ENCODE data around the gene NET1.

DNA sequence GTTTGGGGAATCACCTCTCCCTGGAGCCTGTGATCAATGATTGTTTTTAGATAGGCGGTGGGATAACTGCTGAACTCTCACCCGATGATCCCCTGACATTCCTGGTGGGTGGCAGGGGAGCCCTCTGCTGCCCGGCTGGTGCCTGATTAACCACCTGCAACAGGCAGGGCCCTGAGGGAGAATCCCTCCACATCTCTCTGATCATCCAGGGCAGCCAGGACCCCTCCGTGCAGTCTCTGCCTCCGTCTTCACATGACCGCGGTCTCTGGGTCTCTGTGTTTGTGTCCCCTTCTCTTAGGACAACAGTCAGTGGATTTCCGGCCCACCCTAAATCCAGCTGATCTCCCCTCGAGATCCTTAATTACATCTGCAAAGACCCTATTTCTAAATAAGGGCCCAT lies 69.7 kb downstream of the NET1 start:
- TF ChIP-seq, protein P1, sequence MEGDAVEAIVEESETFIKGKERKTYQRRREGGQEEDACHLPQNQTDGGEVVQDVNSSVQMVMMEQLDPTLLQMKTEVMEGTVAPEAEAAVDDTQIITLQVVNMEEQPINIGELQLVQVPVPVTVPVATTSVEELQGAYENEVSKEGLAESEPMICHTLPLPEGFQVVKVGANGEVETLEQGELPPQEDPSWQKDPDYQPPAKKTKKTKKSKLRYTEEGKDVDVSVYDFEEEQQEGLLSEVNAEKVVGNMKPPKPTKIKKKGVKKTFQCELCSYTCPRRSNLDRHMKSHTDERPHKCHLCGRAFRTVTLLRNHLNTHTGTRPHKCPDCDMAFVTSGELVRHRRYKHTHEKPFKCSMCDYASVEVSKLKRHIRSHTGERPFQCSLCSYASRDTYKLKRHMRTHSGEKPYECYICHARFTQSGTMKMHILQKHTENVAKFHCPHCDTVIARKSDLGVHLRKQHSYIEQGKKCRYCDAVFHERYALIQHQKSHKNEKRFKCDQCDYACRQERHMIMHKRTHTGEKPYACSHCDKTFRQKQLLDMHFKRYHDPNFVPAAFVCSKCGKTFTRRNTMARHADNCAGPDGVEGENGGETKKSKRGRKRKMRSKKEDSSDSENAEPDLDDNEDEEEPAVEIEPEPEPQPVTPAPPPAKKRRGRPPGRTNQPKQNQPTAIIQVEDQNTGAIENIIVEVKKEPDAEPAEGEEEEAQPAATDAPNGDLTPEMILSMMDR (IDR thresholded peaks at IDR 0.05) = no peak
- TF ChIP-seq, protein P2, sequence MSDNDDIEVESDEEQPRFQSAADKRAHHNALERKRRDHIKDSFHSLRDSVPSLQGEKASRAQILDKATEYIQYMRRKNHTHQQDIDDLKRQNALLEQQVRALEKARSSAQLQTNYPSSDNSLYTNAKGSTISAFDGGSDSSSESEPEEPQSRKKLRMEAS (IDR thresholded peaks at IDR 0.05; ENCODE audit: low read depth) = no peak
- TF ChIP-seq GABPA (IDR thresholded peaks at IDR 0.05; ENCODE audit: low read depth) (no peak), EP300 (IDR thresholded peaks at IDR 0.05; ENCODE audit: borderline replicate concordance in 1 of 2, low read depth in 1 of 2, low read length in 1 of 2) (no peak)
